NCI-H2196 treated with DMSO at 0.1 percent for 48 hours (cell line): ENCODE data around the gene FMNL1.

Source experiments
- DNase-seq: peaks from one replicate; lab custom pipeline; 2025; ENCODE audit not compliant: unreplicated experiment; lab: John Stamatoyannopoulos, UW

FMNL1 gene

GRCh38 chr17:45277992-45278391 is 56.3 kb downstream of the FMNL1 start:
- no peak for DNase-seq

- no peak for DNase-seq
Measured at GRCh38 chr17:45279898-45280297, 58.2 kb downstream of the FMNL1 start.

- peak; percentile 88 for DNase-seq
Measured at GRCh38 chr17:45282683-45283644, 61.3 kb downstream of the FMNL1 start.

- no peak for DNase-seq
Measured at GRCh38 chr17:45283711-45284110, 62.0 kb downstream of the FMNL1 start.

GRCh38 chr17:45284176-45285140 is 62.8 kb downstream of the FMNL1 start:
- DNase-seq, result no peak

GRCh38 chr17:45286286-45286685 is 64.6 kb downstream of the FMNL1 start:
- no peak for DNase-seq

GRCh38 chr17:45287526-45288500 is 66.1 kb downstream of the FMNL1 start:
- DNase-seq, result peak; percentile 42

- peak; percentile 44 for DNase-seq
Measured at GRCh38 chr17:45288825-45289224, 67.1 kb downstream of the FMNL1 start.

GRCh38 chr17:45289301-45290268 is 67.9 kb downstream of the FMNL1 start:
- peak; percentile 23 for DNase-seq

GRCh38 chr17:45290269-45290765 is 68.6 kb downstream of the FMNL1 start:
- no peak for DNase-seq

GRCh38 chr17:45291171-45291805 is 69.6 kb downstream of the FMNL1 start:
- no peak for DNase-seq

GRCh38 chr17:45292696-45293412 is 71.2 kb downstream of the FMNL1 start:
- no peak for DNase-seq

GRCh38 chr17:45293413-45294211 is 71.9 kb downstream of the FMNL1 start:
- peak; percentile 62 for DNase-seq

- DNase-seq, result peak; percentile 41
Measured at GRCh38 chr17:45294506-45294905, 72.8 kb downstream of the FMNL1 start.

GRCh38 chr17:45296003-45296832 is 74.5 kb downstream of the FMNL1 start:
- no peak for DNase-seq

GRCh38 chr17:45296833-45297124 is 75.1 kb downstream of the FMNL1 start:
- DNase-seq, result no peak
